ENCODE measurements around the gene SHROOM3.
"Not testable (repeated sequence)": the region's sequence is repeated elsewhere in the genome, so short reads cannot be mapped to it uniquely, and the experiment has no call there.

The SHROOM3 gene

DNA sequence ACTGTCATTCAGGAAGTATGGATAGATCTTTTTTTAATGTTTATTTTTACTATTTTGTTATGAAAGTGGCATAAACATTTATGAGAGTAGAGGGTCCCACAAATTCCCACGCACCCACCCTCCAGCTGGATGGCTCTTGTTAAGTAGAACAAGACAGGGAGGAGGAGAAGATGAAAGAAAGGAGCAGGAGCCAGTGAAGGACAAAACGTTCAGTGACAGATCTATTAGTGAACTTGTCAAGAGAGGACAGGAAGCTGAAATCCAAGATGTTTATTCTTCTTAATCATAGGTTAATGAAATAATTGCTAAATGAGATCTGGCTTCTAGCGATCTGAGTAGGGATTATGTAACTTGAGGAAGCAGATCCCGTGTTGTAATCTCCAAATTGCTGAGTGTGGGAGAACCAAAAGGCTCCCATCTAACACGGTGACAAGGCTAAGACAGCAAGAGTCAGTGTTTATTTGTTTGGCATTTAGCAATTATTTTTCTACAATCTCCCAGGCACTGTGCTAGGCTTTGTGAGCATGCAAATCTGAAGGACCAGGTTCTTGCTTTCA is 162.5 kb downstream of the SHROOM3 start:
- no peak for DNase-seq

DNA sequence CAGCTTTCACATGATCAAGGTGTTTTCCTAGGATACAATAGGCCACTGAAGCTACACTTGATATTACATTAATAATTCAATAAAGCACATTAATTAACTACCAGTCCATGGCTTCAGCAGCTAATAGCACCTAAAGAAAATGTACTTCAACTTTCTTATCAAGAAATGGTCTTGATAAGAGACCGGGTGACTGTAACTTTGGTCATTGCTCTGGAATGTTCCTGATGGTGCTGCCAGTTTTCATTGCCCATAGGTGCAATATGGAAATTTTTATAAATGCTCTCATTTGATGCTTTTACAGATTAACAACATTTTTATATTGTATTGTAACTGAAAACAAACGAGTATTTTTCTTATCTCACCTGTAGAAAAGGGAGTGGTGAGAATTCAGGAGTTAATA is 165.4 kb downstream of the SHROOM3 start:
- DNase-seq, result no peak

GRCh38 chr4:76601791-76602190 is 166.8 kb downstream of the SHROOM3 start:
- no peak for DNase-seq

DNA sequence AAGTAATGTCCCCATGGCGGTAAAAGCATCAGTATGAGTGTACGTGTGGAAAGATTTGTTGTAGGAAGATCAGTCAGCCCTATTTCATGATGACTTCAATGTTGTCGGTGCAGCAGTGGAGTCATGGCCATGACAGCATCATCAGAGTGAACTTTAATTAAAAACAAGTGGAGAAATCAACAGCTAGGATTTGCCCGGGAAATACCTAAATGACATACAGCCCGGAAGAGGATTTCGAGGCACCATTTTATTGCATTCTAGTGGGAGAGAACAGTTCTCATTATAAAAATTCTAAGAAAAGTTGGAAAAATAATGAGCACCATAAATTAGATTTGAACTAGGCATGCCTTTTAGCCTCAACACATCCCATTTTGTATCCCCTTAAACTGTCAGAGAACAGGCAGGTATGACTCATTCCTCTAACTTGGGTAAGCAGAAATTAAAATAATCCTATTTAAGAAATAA is 170.1 kb downstream of the SHROOM3 start:
- DNase-seq, result no peak

- DNase-seq, result no peak
Observed at GRCh38 chr4:76606645-76607265, 171.7 kb downstream of the SHROOM3 start.

GRCh38 chr4:76607266-76607799 is 172.3 kb downstream of the SHROOM3 start:
- DNase-seq, result no peak

GRCh38 chr4:76607846-76608245 is 172.8 kb downstream of the SHROOM3 start:
- no peak for DNase-seq

GRCh38 chr4:76608549-76608948 is 173.5 kb downstream of the SHROOM3 start:
- not testable (repeated sequence) for DNase-seq

DNA sequence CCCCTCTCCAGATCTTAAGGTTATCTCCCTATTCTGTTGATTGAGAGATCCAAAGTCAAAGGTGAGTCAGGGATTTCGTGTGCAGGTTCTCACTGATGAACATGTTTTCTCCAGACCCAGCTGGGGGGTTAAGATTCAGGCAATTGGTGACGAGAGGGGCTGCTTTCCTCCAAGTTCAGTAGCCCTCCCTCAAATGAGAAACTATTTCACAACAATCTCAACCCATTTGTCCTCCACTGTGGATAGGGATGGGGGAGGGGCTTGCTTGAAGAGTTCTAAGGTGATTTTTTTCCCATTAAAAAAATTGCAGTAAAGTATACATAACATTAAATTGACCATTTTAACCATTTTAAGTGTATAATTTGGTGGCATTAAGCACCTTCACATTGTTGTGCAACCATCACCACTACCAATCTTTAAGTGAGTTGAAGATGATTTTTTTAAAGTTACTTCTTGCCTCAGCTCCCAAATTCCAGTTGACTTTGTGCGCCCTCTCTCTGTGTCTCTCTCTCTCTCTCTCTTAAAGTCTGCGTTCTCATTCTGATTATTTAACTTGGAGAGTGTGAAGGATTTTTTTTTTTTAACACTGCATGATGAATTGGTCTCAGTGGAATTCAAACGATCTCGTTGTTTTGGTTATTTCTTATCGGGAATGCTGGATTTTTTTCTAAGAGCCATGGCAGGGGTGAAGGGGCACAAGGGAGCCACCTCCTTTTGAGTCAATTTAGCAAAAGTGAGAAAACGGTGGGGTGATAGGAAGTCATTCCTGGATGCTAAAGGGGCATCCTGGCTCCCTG is 175.9 kb downstream of the SHROOM3 start:
- DNase-seq, result no peak

GRCh38 chr4:76611616-76612207 is 176.7 kb downstream of the SHROOM3 start:
- DNase-seq, result no peak

- DNase-seq, result no peak
Observed at GRCh38 chr4:76614589-76614988, 179.6 kb downstream of the SHROOM3 start.

- DNase-seq, result no peak
Observed at GRCh38 chr4:76615999-76616398, 181.0 kb downstream of the SHROOM3 start.

- DNase-seq, result no peak
Observed at GRCh38 chr4:76616526-76616925, 181.5 kb downstream of the SHROOM3 start.

GRCh38 chr4:76620723-76621468 is 185.9 kb downstream of the SHROOM3 start:
- no peak for DNase-seq

DNA sequence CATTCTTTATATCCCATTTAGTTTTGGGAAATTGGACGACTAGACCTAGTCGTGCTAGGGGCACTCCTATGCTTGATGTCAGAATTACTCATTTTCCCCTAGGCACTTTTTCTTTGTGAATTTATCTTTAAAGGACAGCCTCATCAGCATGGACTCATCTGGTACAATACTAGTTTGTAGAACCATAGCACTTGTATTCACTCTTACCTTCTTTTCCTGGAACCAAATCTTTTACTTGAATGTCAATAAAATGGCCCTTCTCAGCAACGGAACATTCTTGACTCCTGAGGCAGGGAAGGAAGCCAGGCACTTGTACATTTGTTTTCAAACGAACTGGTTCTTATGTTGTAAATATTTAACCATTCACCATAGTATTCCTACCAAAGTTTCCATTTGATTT is 187.1 kb downstream of the SHROOM3 start:
- DNase-seq, result no peak

GRCh38 chr4:76622717-76623116 is 187.7 kb downstream of the SHROOM3 start:
- no peak for DNase-seq

DNA sequence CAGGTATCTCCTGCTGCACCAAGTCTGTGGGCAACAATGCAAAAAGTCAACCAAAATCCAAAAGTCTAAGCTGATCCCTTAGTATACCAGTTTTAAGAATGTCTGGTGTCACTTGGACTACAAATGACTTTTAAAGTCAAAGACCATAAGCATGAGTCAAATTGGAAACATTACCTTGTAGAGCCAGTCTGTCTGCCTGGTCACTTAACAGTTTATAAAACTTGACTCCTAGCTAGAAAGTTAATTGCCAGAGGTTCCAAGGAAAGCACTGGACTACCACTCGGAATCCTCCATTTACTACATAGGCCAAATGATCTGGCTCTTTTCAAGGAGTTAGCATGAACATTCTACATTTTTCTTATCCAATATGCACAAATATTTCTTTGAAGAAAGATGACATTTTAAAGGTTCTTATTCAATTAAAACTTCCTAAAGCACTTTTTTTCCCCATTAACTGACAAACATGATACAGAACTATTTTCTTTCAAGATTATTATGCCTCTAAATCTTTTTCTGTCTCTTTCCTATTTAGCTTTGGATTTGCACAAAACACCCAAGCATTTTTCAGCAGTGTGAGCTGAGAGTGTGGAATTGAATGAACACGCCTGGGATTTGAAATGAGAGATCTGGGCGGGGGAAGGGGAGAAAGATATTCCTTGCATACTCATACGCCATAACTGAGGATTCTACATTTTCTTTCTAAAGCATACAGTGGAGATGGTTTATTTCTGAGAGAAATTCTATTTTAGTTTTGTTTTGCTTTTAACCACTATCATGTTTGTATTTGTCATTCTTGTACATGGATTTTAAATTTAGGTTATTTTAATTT is 188.4 kb downstream of the SHROOM3 start:
- DNase-seq, result no peak

- DNase-seq, result no peak
Observed at GRCh38 chr4:76624241-76624681, 189.2 kb downstream of the SHROOM3 start.

GRCh38 chr4:76624931-76625715 is 190.1 kb downstream of the SHROOM3 start:
- DNase-seq, result no peak

DNA sequence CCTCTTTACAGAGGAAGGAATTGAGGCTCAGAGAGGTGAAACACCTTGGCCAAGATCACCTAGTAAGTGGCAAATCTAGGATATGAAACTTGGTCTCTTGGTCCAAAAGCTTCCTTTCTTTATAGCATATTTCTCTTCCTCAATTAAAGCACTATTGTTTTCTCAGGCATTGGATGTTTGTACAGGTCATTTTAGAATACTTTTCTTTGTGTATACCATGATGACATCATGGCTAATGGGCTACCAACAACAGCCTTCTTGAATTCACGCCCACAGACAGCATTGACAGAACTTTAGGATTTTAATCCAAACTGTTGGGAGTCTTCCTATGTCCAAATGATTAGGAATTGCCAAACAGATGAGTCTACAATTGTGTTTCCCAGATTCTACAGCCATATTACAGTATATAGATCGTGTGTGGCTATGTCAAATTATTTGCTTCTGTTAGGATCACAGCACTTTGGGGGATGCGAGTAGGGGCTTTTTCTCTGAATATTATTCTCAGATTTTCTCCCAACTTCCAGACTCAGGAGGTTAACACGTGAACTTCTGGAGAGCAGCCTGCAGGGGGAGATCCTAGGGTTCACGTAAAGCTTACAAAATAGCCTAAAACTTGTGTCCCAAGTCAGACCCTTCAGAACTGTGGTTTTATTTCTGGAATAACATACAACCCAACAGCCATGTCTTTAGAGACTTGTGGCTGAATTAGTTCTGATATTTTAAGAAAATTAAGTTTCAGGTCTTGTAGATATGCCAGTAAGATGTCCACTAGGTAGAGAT is 191.8 kb downstream of the SHROOM3 start:
- DNase-seq, result no peak

All from T-helper 2 cell (primary cell).